Endothelial cell (in vitro differentiated cells): Measurements from ENCODE around the gene EME1. TPM values are rescaled to one million over a fixed set of nuclear protein-coding genes. Genes with fewer than 3 reads are reported as not detected.
"Not testable (repeated sequence)": the region's sequence is repeated elsewhere in the genome, so short reads cannot be mapped to it uniquely, and the experiment has no call there.

Experiments
- DNase-seq: peaks from one replicate; pipeline ENCODE4 v3.0.0; 2021; ENCODE audit warnings: low spot score
- H3K27ac Mint-ChIP-seq: one replicate; pipeline ENCODE4 v1.8.0; 2021; ENCODE audit warnings: mixed read lengths, inconsistent platforms; ENCODE audit not compliant: unreplicated experiment
- H3K27me3 Mint-ChIP-seq: one replicate; pipeline ENCODE4 v1.8.0; 2021; ENCODE audit warnings: mild to moderate bottlenecking, moderate library complexity, mixed read lengths, inconsistent platforms; ENCODE audit not compliant: unreplicated experiment
- H3K36me3 Mint-ChIP-seq: one replicate; pipeline ENCODE4 v1.8.0; 2021; ENCODE audit warnings: mild to moderate bottlenecking, low read depth, mixed read lengths, inconsistent platforms; ENCODE audit not compliant: unreplicated experiment
- H3K4me1 Mint-ChIP-seq: one replicate; pipeline ENCODE4 v1.8.0; 2021; ENCODE audit warnings: mild to moderate bottlenecking, mixed read lengths, inconsistent platforms; ENCODE audit not compliant: unreplicated experiment
- H3K4me3 Mint-ChIP-seq: one replicate; pipeline ENCODE4 v1.8.0; 2021; ENCODE audit warnings: mild to moderate bottlenecking, mixed read lengths, inconsistent platforms; ENCODE audit not compliant: unreplicated experiment
- H3K9me3 Mint-ChIP-seq: one replicate; pipeline ENCODE4 v1.8.0; 2021; ENCODE audit warnings: mixed read lengths, inconsistent platforms; ENCODE audit not compliant: unreplicated experiment
- total RNA-seq: library from RNA; stranded (reverse); fragmentation: NEBNext Ultra II Directional; extraction: Animal tissue kit (Norgen Biotek cat#: 25700); gene quantifications from one replicate; pipeline ENCODE4 v1.2.1, GENCODE V29; 2021; ENCODE audit not compliant: unreplicated experiment
- TF ChIP-seq, protein P1 (sequence below): fragments of 200-600 bp; sonication (generic); IDR thresholded peaks from one replicate; pipeline ENCODE4 v1.5.0; 2021; ENCODE audit warnings: antibody characterized with exemption; ENCODE audit not compliant: unreplicated experiment

The EME1 gene
- total RNA-seq, 1 donor from 2014 or later: 6.1 TPM

GRCh38 chr17:50329716-50330115, 43.3 kb upstream of the EME1 start:
- Mint-ChIP-seq H3K9me3 (no peaks in the 10 kb centered on the region), H3K4me1 (peaks cover 10% of the 10 kb centered on the region), H3K36me3 (peaks cover 4% of the 10 kb centered on the region), H3K4me3 (no peak overlapping the region), H3K27me3 (peaks cover 8% of the 10 kb centered on the region), H3K27ac (no peak overlapping the region)
- no peak for DNase-seq
- TF ChIP-seq, protein P1, sequence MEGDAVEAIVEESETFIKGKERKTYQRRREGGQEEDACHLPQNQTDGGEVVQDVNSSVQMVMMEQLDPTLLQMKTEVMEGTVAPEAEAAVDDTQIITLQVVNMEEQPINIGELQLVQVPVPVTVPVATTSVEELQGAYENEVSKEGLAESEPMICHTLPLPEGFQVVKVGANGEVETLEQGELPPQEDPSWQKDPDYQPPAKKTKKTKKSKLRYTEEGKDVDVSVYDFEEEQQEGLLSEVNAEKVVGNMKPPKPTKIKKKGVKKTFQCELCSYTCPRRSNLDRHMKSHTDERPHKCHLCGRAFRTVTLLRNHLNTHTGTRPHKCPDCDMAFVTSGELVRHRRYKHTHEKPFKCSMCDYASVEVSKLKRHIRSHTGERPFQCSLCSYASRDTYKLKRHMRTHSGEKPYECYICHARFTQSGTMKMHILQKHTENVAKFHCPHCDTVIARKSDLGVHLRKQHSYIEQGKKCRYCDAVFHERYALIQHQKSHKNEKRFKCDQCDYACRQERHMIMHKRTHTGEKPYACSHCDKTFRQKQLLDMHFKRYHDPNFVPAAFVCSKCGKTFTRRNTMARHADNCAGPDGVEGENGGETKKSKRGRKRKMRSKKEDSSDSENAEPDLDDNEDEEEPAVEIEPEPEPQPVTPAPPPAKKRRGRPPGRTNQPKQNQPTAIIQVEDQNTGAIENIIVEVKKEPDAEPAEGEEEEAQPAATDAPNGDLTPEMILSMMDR: no peak

GRCh38 chr17:50330151-50330775, 42.8 kb upstream of the EME1 start:
- H3K4me1 Mint-ChIP-seq: peaks cover 10% of the 10 kb centered on the region

GRCh38 chr17:50331085-50331791, 41.8 kb upstream of the EME1 start:
- peaks cover 10% of the 10 kb centered on the region for H3K4me1 Mint-ChIP-seq
- no peaks in the 10 kb centered on the region for H3K9me3 Mint-ChIP-seq
- H3K4me3 Mint-ChIP-seq: no peak overlapping the region
- H3K27me3 Mint-ChIP-seq: peaks cover 8% of the 10 kb centered on the region
- H3K27ac Mint-ChIP-seq: no peak overlapping the region
- TF ChIP-seq, protein P1: no peak
- H3K36me3 Mint-ChIP-seq: peaks cover 4% of the 10 kb centered on the region
- no peak for DNase-seq

More at GRCh38 chr17:50330151-50330775, 42.8 kb upstream of the EME1 start:
- TF ChIP-seq, protein P1: no peak
- H3K4me3 Mint-ChIP-seq: no peak overlapping the region
- H3K27ac Mint-ChIP-seq: no peak overlapping the region
- no peaks in the 10 kb centered on the region for H3K9me3 Mint-ChIP-seq
- no peak for DNase-seq
- peaks cover 8% of the 10 kb centered on the region for H3K27me3 Mint-ChIP-seq
- H3K36me3 Mint-ChIP-seq: peaks cover 4% of the 10 kb centered on the region

DNA sequence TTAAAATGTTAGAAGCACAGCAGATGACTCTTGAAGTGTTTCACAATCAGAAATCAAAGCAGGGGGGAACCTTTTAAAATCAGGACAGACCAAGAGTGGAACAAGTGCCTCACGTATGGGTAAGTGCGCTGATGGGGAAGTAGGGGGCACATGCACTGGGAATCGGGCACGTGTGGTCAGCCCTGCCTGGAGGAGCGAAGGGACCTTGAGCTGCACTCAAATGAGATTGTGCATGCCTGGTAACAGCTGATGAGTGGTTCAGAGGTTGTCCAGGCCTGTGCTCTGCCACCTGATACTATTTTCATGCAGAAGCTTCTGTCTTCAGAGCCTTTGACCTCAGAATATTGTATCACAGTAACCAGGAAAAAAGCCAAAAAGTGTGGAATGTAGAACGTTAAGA, 40.8 kb upstream of the EME1 start:
- Mint-ChIP-seq H3K9me3 (peaks cover 3% of the 10 kb centered on the region), H3K27ac (no peak overlapping the region), H3K36me3 (peaks cover 4% of the 10 kb centered on the region), H3K4me3 (no peak overlapping the region), H3K27me3 (peaks cover 8% of the 10 kb centered on the region), H3K4me1 (peaks cover 10% of the 10 kb centered on the region)
- no peak for DNase-seq
- TF ChIP-seq, protein P1: no peak

DNA sequence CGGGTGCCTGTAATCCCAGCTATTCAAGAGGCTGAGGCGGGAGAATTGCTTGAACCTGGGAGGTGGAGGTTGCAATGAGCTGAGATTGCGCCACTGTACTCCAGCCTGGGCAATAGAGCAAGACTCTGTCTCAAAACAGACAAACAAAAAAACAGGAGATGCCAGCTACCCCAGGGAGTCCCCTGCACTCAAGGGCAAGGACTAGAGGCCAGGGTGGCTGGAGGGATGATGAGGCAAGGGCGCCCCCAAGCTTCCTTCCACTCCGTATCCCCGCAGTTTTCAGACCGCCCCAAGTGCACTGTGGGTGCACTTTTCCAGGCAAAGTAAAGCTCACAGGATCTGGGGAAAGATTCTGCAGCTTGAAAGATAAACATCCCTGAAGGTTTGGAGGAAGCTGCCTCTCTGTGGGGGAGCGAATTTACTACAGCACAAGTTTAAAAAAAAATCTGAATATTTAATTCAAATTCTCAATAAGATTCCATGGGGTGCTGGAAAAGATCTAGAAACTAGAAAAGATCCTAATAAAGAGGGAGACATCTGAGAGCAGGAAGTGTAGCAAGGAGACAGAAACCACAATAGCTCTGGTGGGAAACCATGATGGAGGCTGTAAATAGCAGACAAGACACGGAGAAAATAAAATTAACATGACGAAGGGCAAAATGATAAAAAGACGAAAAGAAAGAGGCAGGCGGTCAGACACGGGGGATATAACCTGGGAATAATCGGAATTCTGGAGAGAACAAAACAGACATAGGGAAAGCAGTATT, 39.6 kb upstream of the EME1 start:
- H3K9me3 Mint-ChIP-seq, H3K27ac Mint-ChIP-seq, H3K27me3 Mint-ChIP-seq, H3K4me3 Mint-ChIP-seq, H3K36me3 Mint-ChIP-seq, DNase-seq: not testable (repeated sequence)
- H3K4me1 Mint-ChIP-seq: peaks cover 14% of the 10 kb centered on the region
